Erythroblast (primary cell): ENCODE results near the gene BRD3OS.

ENCODE experiments used
- DNase-seq, 2 experiments: peaks; one replicate each; lab custom pipeline; 2025; lab: John Stamatoyannopoulos, UW
- GATA1 ChIP-seq: IDR thresholded peaks from 2 replicates; pipeline ENCODE4 v1.6.1; 2011; ENCODE audit warnings: low read depth, mild to moderate bottlenecking, control low read depth, low read length, moderate library complexity
- POLR2A ChIP-seq: IDR thresholded peaks from 2 replicates; pipeline ENCODE4 v1.6.1; 2011; ENCODE audit warnings: mild to moderate bottlenecking, low read length

The BRD3OS gene

DNA sequence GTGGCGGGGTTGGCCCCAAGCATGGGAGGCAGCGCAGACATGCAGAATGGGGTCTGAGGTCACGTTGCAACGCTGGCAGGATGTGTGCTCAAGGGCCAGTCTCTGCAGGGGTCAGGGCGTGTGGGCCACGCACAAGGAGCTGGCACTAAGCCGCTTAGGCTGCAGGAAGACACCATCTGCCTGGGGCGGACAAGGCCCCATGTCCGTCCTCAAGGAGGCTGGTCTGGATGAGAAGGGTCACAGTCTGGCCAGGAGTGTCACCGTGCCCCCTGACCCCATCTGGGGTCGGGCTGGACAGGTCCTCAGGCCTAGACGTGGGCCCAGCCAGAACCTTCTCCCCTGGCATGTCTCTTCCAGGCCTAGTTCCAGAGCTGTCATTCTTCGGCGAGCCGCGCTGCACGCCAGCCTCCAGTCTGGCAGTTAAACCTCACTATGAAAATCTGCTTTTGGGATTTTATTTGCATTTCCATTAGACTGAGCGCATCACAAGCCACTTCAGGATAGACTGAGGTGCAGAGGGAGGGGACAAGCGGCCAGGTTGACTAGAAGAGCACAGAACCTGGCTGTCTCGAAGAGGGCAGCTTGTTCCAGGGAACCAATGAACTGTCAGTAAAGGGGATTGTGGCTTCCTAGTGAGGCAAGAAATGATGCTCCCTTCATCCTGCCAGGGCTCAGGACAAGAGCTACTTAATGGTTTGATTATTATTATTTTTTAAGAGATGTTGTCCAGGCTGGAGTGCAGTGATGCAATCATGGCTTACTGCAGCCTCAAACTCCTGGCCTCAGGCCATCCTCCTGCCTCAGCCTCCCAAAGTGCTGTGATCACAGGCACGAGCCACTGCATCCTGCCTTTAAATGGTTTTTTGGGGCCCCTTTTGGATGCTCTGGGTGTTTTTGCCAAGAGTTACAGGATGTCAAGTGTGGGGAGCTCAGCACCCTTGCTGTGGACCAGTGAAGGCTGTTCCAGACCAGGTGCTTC lies 4.3 kb downstream of the BRD3OS start:
- no peak for TF ChIP-seq GATA1
- no peak for TF ChIP-seq POLR2A
- no peak for DNase-seq

DNA sequence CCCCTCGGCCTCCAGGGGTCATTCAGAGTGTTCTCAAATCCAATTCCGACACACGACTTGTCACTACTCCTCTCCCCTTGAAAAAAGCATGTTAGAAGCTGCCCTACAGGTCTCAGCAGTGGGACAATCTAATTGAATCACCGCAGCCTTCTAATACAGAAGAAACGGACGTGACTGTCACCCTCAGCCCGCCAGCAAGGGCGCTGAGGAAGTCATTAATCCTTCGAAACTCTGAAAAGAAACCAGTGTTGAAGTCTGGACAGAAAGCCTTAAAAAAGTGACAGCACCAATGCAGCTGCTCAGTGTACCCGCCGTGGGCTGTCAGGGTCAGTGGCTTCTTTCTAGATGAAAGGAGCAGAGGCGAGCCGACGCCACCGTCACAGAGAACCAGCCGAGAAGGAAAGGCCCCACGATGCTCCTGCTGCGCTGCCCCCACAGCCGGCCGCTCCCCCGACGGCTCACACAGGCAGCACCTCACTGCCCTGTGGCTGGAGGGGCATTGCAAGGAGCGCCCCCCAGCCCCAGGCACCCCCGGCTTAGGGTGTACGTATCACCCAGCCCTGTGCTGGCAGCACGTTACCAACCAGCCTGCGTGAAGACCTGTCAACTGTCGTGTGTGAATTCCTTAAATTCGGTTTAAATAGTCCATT lies 5.7 kb downstream of the BRD3OS start:
- DNase-seq = no peak
- TF ChIP-seq GATA1 (no peak), POLR2A (no peak)

GRCh38 chr9:134031783-134032182 lies 6.5 kb downstream of the BRD3OS start:
- TF ChIP-seq POLR2A = no peak
- TF ChIP-seq GATA1 = no peak
- DNase-seq = no peak

- TF ChIP-seq GATA1 = no peak
- TF ChIP-seq POLR2A = no peak
- DNase-seq = no peak
Measured at GRCh38 chr9:134032456-134033222, 7.4 kb downstream of the BRD3OS start.

GRCh38 chr9:134033516-134034214 lies 8.4 kb downstream of the BRD3OS start:
- TF ChIP-seq GATA1 (no peak), POLR2A (no peak)
- DNase-seq = no peak

GRCh38 chr9:134034215-134035040 lies 9.1 kb downstream of the BRD3OS start:
- TF ChIP-seq GATA1 (no peak), POLR2A (no peak)
- DNase-seq = no peak

GRCh38 chr9:134035041-134036039 lies 10.1 kb downstream of the BRD3OS start:
- DNase-seq = no peak
- TF ChIP-seq GATA1 (no peak), POLR2A (no peak)

DNA sequence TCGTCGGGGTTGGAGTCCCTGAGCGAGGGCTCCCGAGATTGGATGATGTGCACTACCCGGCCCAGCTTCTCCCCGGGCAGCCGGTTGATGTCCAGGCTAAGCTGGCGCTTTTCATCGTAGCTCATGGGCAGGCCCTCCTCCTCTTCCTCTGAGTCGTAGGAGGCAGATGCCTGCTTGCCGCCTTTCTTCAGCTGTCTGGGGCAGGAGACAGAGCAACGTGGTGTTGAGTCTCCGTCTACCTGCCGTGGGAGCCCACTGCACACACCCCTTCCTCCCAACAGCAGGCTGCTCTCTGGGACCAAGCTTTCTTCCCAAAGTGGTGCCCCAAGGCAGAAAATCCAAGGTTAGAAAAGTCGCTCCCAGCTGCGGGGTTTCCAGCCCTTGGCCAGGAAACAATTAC lies 10.8 kb downstream of the BRD3OS start:
- no peak for TF ChIP-seq POLR2A
- no peak for TF ChIP-seq GATA1
- DNase-seq = no peak

DNA sequence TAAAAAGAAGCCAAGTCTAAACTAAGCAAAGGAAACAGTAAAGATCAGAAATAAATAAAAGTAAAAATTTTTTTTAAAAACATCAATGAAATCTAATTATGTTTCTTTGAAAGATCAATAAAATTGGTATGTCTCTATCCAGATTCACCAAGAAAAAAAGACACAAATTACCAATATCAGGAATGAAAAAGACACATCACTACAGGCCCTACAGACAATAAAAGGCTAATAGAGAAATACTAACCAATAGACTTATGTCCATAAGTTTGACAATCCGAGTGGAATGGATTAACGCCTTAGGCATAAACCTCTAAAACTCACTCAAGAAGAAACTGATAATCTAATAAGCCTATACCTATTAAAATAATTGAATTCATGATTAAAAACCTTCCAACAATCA lies 12.4 kb downstream of the BRD3OS start:
- no peak for TF ChIP-seq POLR2A
- TF ChIP-seq GATA1 = no peak
- DNase-seq = peak in 1 of 2 experiments; percentile 12

GRCh38 chr9:134039386-134040175 lies 14.3 kb downstream of the BRD3OS start:
- TF ChIP-seq GATA1 (no peak), POLR2A (no peak)
- DNase-seq = no peak

DNA sequence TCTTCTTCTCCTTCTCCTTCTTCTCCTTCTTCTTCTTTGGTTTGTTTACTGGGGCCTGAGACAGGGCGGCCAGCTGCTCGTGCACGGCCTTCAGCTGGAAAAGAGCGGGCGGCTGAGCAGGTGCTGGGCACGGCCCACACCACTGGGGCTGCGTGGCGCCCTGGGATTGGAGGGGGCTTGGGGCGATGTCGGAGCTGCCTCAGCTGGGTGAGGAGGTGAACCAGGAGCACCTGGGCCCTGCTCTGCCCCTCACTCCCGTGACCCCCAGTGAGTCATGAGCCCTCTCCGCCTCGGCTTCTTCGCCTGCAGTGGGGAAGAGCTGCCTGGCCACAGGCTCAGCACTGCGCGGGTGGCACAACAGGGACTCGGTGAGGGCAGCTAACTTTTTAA lies 14.9 kb downstream of the BRD3OS start:
- TF ChIP-seq GATA1 (no peak), POLR2A (no peak)
- DNase-seq = no peak
